Fibroblast of villous mesenchyme (primary cell): ENCODE measurements around the gene PLCL1. TPM values are rescaled to one million over a fixed set of nuclear protein-coding genes. Genes with fewer than 3 reads are reported as not detected.

ENCODE experiments used
- DNase-seq: peaks from one replicate; pipeline ENCODE4 v3.0.0-alpha.2; 2010; ENCODE audit warnings: low read depth
- H3K4me3 ChIP-seq: 2 replicates; pipeline ENCODE4 v1.5.1; 2011; ENCODE audit warnings: low read depth, mild to moderate bottlenecking, low read length
- CTCF ChIP-seq: IDR thresholded peaks from 2 replicates; pipeline ENCODE4 v1.5.1; 2012; ENCODE audit warnings: low read depth, mild to moderate bottlenecking, low read length; ENCODE audit not compliant: insufficient read depth
- total RNA-seq: library from RNA; depleted of rRNA; stranded (reverse); fragments of >200 nt; gene quantifications from 2 replicates; pipeline ENCODE4 v1.2.3, GENCODE V29; 2012

Gene PLCL1
- total RNA-seq, 1 donor, result 0.43 TPM

DNA sequence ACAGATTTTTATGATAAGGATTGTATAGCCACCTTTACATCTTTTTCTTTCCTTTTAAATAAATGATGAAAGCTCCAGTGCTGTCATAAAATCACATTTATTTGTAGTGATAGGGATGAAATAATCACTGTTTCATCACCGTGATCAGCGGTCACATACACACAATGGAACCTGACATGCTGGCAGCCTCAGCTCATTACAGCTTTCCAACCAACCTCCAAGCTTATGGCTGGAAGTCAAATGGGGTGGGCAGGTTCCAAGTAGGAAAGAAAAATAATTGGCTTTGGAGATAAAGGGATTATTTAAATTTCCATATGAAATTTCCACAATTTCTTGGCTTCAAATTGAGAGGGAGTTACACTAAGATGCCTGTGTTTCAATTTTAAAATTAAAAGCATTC, 251.3 kb downstream of the PLCL1 start:
- H3K4me3 ChIP-seq, result no peak overlapping the region
- no peak for DNase-seq
- TF ChIP-seq CTCF, result no peak

DNA sequence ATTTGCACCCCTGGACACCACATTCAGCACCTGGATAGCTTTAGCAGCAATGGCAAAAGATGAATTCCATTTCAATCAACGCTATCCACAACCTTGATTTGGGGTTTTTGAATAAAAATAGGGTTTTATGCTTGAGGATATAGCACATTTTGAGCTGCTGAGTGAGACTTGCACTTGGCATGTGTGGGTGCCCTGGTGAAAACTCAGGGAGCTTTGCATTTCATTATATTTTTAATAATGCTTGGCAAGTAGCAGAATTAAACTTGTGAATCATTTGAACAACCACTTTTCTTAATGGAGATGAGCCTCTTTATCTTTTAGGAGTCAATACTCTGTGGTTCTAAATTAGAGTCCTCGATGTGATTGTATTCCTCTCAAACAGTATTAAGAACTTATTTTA, 252.4 kb downstream of the PLCL1 start:
- no peak for TF ChIP-seq CTCF

DNA sequence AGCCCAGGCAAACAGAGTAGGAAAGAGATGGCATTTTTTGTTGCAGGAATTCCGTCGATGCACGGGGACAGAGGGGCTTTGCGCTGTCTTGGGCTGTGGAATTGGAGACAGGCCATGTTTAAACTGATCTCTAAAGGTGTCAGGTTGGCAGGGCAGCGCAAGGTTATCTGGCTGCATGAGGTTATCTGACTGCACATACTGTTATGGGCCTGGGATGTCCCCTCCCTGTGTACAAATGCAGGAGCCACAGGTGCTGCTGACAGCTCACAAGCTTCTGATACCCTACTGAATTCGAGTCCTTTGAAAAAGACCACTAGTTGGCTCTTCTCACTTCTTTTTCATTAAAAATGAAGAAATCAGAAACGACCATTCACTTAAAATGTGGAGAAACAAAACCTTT, 255.4 kb downstream of the PLCL1 start:
- no peak overlapping the region for H3K4me3 ChIP-seq
- no peak for DNase-seq
- no peak for TF ChIP-seq CTCF

More for the DNA sequence above, 252.4 kb downstream of the PLCL1 start:
- DNase-seq, result no peak
- H3K4me3 ChIP-seq, result no peak overlapping the region

DNA sequence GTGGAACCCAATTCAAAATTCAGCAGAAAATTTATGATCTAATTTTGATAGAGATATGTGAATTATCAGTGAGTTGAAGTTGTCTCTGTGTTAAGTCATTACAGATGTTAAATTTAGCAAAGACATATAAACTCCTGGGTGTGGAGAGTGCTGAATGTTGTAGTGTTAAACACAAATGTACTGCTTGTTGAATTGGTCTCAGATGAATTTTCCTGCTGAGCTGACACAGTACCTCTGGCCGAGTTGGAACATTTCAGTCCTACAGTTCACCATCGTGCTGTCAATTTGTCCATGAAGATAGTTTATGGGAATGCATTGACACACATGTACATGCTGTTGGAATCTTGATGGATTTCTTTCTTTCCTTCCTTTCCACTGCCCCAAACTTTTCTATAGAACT, 255.9 kb downstream of the PLCL1 start:
- no peak for TF ChIP-seq CTCF
- DNase-seq, result no peak
- H3K4me3 ChIP-seq, result no peak overlapping the region

DNA sequence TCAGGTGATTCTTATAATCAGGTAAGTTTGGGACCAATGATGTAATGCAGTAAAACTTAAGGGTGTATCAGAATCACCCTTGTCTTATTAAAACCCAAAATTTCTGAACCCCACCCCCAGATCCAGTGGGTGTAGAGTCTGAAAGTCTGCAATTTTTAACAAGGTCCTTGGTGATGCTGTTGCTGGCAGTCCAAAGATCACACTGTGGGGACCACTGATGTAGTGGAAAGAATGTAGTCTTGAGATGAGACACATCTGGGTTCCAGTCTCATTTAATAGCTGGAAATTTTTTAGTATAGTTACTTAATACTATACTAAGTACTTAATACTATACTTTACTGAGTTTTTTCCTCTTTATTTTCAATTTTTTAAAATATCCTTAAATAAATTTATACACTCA, 258.4 kb downstream of the PLCL1 start:
- no peak for DNase-seq
- no peak for TF ChIP-seq CTCF
- H3K4me3 ChIP-seq, result no peak overlapping the region

GRCh38 chr2:198063242-198063641, 258.8 kb downstream of the PLCL1 start:
- no peak for DNase-seq
- H3K4me3 ChIP-seq, result no peak overlapping the region
- no peak for TF ChIP-seq CTCF

GRCh38 chr2:198065322-198065721, 260.9 kb downstream of the PLCL1 start:
- TF ChIP-seq CTCF, result no peak
- no peak overlapping the region for H3K4me3 ChIP-seq
- DNase-seq, result no peak
